SH-SY5Y (cell line): Measurements from ENCODE around the gene NMNAT3.

Experiments used
- GATA2 ChIP-seq: IDR thresholded peaks from 2 replicates; pipeline ENCODE4 v1.6.1; 2011; ENCODE audit warnings: mild to moderate bottlenecking, low read depth, low read length
- GATA3 ChIP-seq: IDR thresholded peaks from 2 replicates; pipeline ENCODE4 v1.6.1; 2011; ENCODE audit warnings: low read depth, mild to moderate bottlenecking, low read length, moderate library complexity

GRCh38 chr3:139521144-139521543 is 156.6 kb downstream of the NMNAT3 start:
- TF ChIP-seq GATA2: no peak
- no peak for TF ChIP-seq GATA3
